ENCODE results near the gene HOXC6.
A peak's percentile ranks its signal among the peaks of the same experiment; 100 is the strongest.
"Not testable (repeated sequence)": the region's sequence is repeated elsewhere in the genome, so short reads cannot be mapped to it uniquely, and the experiment has no call there.

The HOXC6 gene

GRCh38 chr12:54030889-54031471 lies 2.7 kb downstream of the HOXC6 start:
- no peak for DNase-seq

- no peak for DNase-seq
These were observed 3.2 kb downstream of the HOXC6 start for GRCh38 chr12:54031480-54031879.

GRCh38 chr12:54032086-54032619 lies 3.9 kb downstream of the HOXC6 start:
- no peak for DNase-seq

- DNase-seq = peak; percentile 25
These were observed 4.4 kb downstream of the HOXC6 start, which contains the start of gene HOXC5 for GRCh38 chr12:54032627-54033100. HOXC5 (plus strand) TSS chr12:54033050; CDS start chr12:54033123, 73 bp downstream.

GRCh38 chr12:54033106-54033979 lies 5.1 kb downstream of the HOXC6 start:
- DNase-seq = no peak

- no peak for DNase-seq
These were observed 5.9 kb downstream of the HOXC6 start for GRCh38 chr12:54033980-54034784.

- no peak for DNase-seq
These were observed 6.6 kb downstream of the HOXC6 start for GRCh38 chr12:54034785-54035310.

- no peak for DNase-seq
These were observed 7.5 kb downstream of the HOXC6 start for GRCh38 chr12:54035568-54036264.

GRCh38 chr12:54036620-54037359 lies 8.6 kb downstream of the HOXC6 start:
- DNase-seq = no peak

- no peak for DNase-seq
These were observed 9.4 kb downstream of the HOXC6 start for GRCh38 chr12:54037360-54038283.

GRCh38 chr12:54038284-54038870 lies 10.1 kb downstream of the HOXC6 start:
- no peak for DNase-seq

- DNase-seq = no peak
These were observed 10.7 kb downstream of the HOXC6 start for GRCh38 chr12:54038871-54039414.

- DNase-seq = no peak
These were observed 11.3 kb downstream of the HOXC6 start for GRCh38 chr12:54039417-54040147.

- no peak for DNase-seq
These were observed 11.9 kb downstream of the HOXC6 start for GRCh38 chr12:54040148-54040494.

- DNase-seq = no peak
These were observed 12.4 kb downstream of the HOXC6 start for GRCh38 chr12:54040648-54041047.

GRCh38 chr12:54041097-54041690 lies 13.0 kb downstream of the HOXC6 start:
- no peak for DNase-seq

- not testable (repeated sequence) for DNase-seq
These were observed 13.8 kb downstream of the HOXC6 start for GRCh38 chr12:54042033-54042432.

Data from stimulated activated naive CD4-positive, alpha-beta T cell treated with Interleukin-2 at 50 U/mL for 16 hours (primary cell).